Stimulated activated effector memory CD8-positive, alpha-beta T cell treated with anti-CD3 and anti-CD28 coated beads, Interleukin-12 subunit alpha, Interleukin-12 subunit beta, amount 100 ng/mL, for 72 hours (primary cell): Measurements from ENCODE around the gene ZNF407.
"Not testable (repeated sequence)": the region's sequence is repeated elsewhere in the genome, so short reads cannot be mapped to it uniquely, and the experiment has no call there.

Experiments used
- ATAC-seq: fragments of 150-1000 bp; cut with Tn5 transposase; 2 replicates; pipeline ENCODE4 v1.10.0; 2021
- DNase-seq, 2 donors: peaks; one replicate each; pipeline ENCODE4 v3.0.0; 2021 to 2022; ENCODE audit warnings: low spot score in 2 of 2
- H3K27ac Mint-ChIP-seq: one replicate; pipeline ENCODE4 v1.8.0; 2022; ENCODE audit warnings: mild to moderate bottlenecking, mixed read lengths
- H3K36me3 Mint-ChIP-seq: one replicate; pipeline ENCODE4 v1.8.0; 2022; ENCODE audit warnings: mild to moderate bottlenecking, mixed read lengths
- H3K4me1 Mint-ChIP-seq: one replicate; pipeline ENCODE4 v1.8.0; 2022; ENCODE audit warnings: mixed read lengths
- H3K4me3 Mint-ChIP-seq: one replicate; pipeline ENCODE4 v1.8.0; 2022; ENCODE audit warnings: mild to moderate bottlenecking, mixed read lengths
- H3K9me3 Mint-ChIP-seq: one replicate; pipeline ENCODE4 v1.8.0; 2022; ENCODE audit warnings: mixed read lengths

Gene ZNF407

DNA sequence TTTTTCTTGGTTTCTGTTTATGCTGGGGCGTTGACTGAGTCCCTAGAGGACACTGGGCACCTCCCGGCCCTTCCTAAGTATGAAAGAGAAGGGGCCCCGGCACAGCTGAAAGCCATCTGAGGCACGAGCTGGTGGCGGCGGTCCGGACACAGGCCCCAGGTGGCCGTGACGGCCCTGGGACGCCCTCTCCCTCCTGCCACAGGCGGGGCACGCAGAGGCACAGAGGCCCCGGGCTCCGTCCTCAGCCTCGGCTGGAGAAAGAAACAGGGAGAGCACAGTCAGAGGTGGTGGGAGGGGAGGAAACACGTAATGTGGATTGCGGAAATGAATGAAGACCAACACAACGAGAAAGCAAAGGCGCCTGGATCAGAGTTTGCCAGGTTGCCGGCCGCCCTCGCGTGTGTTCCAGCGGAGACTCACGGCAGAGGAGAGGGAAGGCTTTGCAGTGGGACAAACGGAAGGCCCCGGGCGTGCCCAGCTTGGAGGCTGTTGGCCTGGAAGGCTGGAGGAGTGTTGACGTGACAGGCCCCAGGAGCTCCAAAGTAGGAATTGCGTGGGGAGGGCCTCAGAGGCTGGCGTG lies 492.2 kb downstream of the ZNF407 start:
- no peaks in the 10 kb centered on the region for H3K9me3 Mint-ChIP-seq
- no peaks in the 10 kb centered on the region for H3K36me3 Mint-ChIP-seq
- H3K27ac Mint-ChIP-seq, result no peak overlapping the region
- no peaks in the 10 kb centered on the region for H3K4me1 Mint-ChIP-seq
- ATAC-seq, result no peak
- DNase-seq, result no peak
- no peak overlapping the region for H3K4me3 Mint-ChIP-seq

GRCh38 chr18:75090336-75090735 lies 492.7 kb downstream of the ZNF407 start:
- Mint-ChIP-seq H3K27ac (no peak overlapping the region), H3K4me3 (no peak overlapping the region), H3K36me3 (no peaks in the 10 kb centered on the region), H3K9me3 (no peaks in the 10 kb centered on the region), H3K4me1 (no peaks in the 10 kb centered on the region)
- DNase-seq, result no peak
- no peak for ATAC-seq

GRCh38 chr18:75097491-75098225 lies 500.0 kb downstream of the ZNF407 start:
- no peak for ATAC-seq
- Mint-ChIP-seq H3K4me1 (no peaks in the 10 kb centered on the region), H3K36me3 (no peaks in the 10 kb centered on the region), H3K4me3 (no peak overlapping the region), H3K9me3 (peaks cover 6% of the 10 kb centered on the region), H3K27ac (no peak overlapping the region)
- DNase-seq, result no peak

DNA sequence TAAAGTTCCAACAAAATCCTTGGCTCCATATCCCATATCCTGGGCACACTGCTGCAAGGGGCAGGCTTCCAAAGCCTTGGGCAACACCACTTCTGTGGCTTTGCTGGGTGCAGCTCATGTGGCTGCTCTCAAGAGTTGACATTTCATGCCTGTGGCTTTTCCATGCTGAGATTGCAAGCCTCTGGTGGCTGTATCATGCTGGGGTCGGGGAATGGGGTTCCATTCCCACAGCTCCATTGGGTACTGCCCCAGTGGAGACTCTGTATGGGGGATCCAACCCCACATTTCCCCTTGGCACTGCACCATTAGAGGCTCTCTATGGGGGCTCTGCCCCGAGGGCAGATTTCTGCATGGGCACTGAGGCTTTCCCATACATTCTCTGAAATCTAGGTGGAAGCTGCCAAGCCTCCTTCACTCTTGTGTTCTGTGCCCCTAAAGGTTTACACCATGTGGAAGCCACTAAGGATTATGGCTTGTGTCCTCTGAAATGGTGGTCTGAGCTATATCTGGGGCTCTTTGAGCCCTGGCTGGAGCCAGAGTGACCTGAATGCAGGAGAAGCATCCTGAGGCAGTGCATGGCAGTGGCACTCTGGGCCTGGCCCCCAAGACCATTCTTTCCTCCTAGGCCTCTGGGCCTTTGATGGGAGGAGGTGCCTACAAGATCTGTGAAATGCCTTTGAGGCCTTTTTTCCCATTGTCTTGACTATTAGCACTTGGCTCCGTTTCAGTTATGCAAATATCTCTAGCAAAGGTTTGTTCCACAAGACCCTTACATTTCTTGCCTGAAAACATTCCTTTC lies 503.4 kb downstream of the ZNF407 start:
- H3K9me3 Mint-ChIP-seq, result peaks cover 6% of the 10 kb centered on the region
- H3K4me3 Mint-ChIP-seq, result no peak overlapping the region
- H3K36me3 Mint-ChIP-seq, result no peaks in the 10 kb centered on the region
- no peak for ATAC-seq
- no peak overlapping the region for H3K27ac Mint-ChIP-seq
- DNase-seq, result no peak
- H3K4me1 Mint-ChIP-seq, result no peaks in the 10 kb centered on the region

DNA sequence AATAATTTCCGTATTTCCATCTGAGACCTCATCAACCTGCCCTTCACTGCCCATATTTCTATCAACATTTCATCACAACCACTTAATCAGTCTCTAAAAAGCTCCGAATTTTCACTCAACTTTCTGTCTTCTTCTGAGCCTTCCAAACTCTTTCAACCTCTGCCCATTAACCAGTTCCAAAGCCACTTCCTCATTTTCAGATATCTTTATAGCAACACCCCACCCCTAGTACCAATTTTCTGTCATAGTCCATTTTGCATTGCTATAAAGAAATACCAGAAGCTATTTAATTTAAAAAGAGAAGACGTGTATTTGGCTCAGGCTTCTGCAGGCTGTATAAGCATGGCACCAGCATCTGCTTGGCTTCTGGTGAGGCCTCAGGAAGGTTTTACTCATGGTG lies 504.2 kb downstream of the ZNF407 start:
- Mint-ChIP-seq H3K4me1 (no peaks in the 10 kb centered on the region), H3K4me3 (no peak overlapping the region), H3K36me3 (no peaks in the 10 kb centered on the region), H3K9me3 (peaks cover 6% of the 10 kb centered on the region), H3K27ac (no peak overlapping the region)
- no peak for ATAC-seq
- no peak for DNase-seq

GRCh38 chr18:75104029-75104428 lies 506.4 kb downstream of the ZNF407 start:
- H3K4me1 Mint-ChIP-seq, DNase-seq, H3K27ac Mint-ChIP-seq, H3K4me3 Mint-ChIP-seq, ATAC-seq, H3K36me3 Mint-ChIP-seq, H3K9me3 Mint-ChIP-seq: not testable (repeated sequence)

DNA sequence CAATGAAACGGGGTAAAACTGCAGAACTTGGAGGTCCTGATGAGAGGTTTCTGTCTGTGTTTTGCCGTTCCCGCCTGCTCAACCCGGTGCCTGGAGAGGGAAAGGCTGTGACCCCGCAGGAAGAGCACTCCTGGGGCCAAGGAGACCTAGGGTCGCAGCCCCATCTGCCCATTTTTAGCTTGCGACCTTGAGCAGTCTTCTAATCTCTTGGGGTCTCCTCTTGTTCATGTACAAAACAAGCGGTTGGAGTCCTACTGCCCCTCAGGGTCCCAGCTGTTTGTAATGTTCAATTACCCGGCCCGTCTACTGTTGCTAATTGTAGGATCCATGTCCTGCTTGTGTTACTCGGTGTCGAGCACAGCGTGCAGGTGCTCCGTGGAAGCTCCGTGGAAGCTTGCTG lies 506.8 kb downstream of the ZNF407 start:
- no peaks in the 10 kb centered on the region for H3K36me3 Mint-ChIP-seq
- DNase-seq (no peak), ATAC-seq (no peak)
- H3K27ac Mint-ChIP-seq, result no peak overlapping the region
- H3K4me3 Mint-ChIP-seq, result no peak overlapping the region
- no peaks in the 10 kb centered on the region for H3K4me1 Mint-ChIP-seq
- peaks cover 6% of the 10 kb centered on the region for H3K9me3 Mint-ChIP-seq

DNA sequence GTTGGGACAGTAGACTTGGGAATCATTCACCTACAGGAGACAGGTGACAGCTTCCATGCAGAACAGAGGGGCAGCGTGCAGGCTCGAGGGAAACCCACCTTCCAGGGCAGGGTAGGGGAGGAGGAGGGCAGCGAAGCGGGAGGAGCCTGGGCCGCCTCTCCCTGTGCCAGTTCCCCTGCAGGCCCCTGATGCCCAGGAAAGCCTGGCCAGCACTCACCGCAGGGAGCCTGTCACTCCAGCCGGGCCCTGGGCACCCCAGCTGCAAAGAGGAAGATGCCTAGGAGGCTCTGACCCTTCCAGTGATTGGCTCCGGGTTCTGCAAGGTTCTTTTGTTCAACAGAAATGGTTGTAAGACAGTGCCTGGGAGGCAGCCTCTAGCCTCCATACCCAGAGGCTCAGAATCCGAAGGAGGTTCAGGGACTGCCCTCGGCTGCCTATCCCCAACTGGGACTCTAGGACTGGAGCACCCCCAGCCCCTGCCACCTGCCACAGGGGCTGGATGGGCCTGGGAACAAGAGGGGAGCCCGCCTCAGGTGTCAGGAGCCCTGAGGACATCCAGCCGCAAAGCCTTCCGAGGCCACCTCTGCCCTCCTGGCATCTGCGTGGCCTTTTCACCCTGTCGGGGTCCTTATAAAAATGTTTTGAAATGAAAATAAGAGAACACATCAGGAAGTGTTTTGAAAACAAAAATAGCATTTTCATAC lies 508.0 kb downstream of the ZNF407 start:
- ATAC-seq, result peak; percentile 31
- peaks cover 6% of the 10 kb centered on the region for H3K9me3 Mint-ChIP-seq
- no peak overlapping the region for H3K4me3 Mint-ChIP-seq
- DNase-seq, result no peak
- H3K36me3 Mint-ChIP-seq, result no peaks in the 10 kb centered on the region
- no peak overlapping the region for H3K27ac Mint-ChIP-seq
- no peaks in the 10 kb centered on the region for H3K4me1 Mint-ChIP-seq

GRCh38 chr18:75106746-75107145 lies 509.1 kb downstream of the ZNF407 start:
- Mint-ChIP-seq H3K9me3 (peaks cover 3% of the 10 kb centered on the region), H3K4me3 (no peak overlapping the region), H3K4me1 (no peaks in the 10 kb centered on the region), H3K27ac (no peak overlapping the region), H3K36me3 (no peaks in the 10 kb centered on the region)
- no peak for DNase-seq
- peak; percentile 13 for ATAC-seq

DNA sequence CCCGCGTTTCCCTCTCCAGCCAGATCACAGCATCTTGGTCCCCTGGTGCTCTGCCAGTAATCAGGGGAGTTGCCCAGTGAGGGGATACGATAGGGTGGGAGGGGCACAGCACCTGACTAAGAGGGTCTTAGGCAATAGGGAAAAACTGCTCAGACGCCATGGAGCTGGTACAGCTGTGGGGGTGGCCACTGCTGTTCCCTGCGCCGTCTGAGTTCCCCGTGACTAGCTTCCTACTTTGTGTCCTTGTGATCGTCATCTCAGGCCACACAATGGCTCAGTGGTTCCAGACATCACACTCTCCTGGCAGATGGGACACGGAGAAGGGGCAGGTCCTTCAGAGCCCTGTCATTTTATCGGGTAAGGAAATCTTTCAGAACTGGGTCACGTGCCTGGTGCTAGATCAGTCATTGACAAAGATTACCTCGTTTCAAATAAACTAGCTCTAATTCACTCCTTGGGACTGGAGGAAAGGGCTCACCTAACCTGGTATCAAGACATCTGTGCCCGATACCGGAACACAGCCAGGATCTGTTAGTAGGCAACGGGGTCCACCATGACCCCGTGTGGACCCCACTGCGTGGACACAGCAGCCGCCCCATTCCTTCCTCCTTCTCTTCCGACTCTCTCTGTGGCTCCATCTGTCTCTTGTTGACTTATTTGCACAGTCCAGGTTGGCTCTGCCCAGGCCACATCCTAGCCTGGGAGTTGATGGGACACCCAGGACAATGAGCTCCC lies 509.7 kb downstream of the ZNF407 start:
- no peak for DNase-seq
- Mint-ChIP-seq H3K36me3 (no peaks in the 10 kb centered on the region), H3K4me3 (no peak overlapping the region), H3K4me1 (no peaks in the 10 kb centered on the region), H3K27ac (peak overlapping the region; percentile 23), H3K9me3 (no peaks in the 10 kb centered on the region)
- no peak for ATAC-seq

DNA sequence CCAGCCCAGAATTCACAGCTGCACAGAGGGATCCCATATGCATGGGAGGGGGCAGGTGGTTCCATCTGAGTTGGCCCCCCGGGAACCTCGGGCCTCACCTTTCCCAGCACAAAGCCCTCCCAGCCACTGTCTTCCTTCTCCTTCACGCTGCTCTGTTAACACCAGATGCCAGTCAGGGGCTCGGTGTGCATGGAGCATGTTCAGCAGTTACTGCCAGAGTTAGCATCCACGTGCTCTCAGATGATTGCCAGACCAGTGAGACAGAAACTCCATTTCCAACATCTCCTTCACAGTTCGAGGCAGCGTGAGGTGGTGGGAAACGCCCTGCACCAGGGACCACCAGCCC lies 510.2 kb downstream of the ZNF407 start:
- no peak for DNase-seq
- Mint-ChIP-seq H3K4me3 (no peak overlapping the region), H3K27ac (peak overlapping the region; percentile 23), H3K9me3 (no peaks in the 10 kb centered on the region), H3K36me3 (no peaks in the 10 kb centered on the region), H3K4me1 (no peaks in the 10 kb centered on the region)
- ATAC-seq, result no peak

DNA sequence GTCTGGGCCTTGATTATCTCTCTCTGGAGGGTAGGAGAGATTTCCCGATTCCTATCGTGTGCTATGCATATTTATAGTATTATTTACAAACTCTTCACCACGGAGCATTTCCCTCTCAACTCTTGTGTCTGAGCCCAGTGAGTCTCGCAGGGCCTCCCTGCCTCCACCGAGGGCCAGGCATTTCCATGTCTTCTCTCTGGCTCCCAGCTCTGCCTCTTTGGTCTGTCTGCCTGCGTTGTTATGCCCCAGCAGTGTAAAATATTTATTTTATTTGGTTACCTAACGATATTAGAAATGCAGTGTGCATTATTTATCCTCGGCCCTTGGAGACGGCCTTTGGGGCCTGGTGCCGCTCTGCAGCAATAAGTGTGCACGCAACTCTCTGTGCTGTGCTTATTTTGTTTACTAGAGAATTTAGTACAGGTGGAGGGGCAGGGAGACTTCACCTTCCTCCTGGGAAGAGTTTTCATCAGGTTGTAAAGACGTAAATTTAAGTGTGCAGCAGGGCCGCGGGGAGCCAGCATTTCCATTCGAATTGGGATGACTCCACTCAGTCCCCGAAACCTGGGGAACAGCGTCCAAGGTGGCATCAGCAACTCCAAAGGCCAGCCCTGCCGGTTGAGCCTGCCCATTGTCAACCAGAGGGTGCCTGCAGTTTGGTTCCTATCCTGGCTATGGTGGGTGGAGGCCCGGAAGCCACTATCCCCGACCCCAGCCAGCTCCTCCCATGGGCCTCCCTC lies 511.1 kb downstream of the ZNF407 start:
- Mint-ChIP-seq H3K4me1 (no peaks in the 10 kb centered on the region), H3K4me3 (no peak overlapping the region), H3K36me3 (no peaks in the 10 kb centered on the region), H3K27ac (no peak overlapping the region), H3K9me3 (no peaks in the 10 kb centered on the region)
- DNase-seq (no peak), ATAC-seq (no peak)

- Mint-ChIP-seq H3K9me3 (no peaks in the 10 kb centered on the region), H3K4me1 (no peaks in the 10 kb centered on the region), H3K27ac (no peak overlapping the region), H3K4me3 (no peak overlapping the region), H3K36me3 (no peaks in the 10 kb centered on the region)
- no peak for DNase-seq
- ATAC-seq, result no peak
Observed at GRCh38 chr18:75109319-75109691, 511.6 kb downstream of the ZNF407 start.

- no peaks in the 10 kb centered on the region for H3K9me3 Mint-ChIP-seq
- no peak overlapping the region for H3K4me3 Mint-ChIP-seq
- no peak overlapping the region for H3K27ac Mint-ChIP-seq
- DNase-seq (no peak), ATAC-seq (no peak)
- H3K4me1 Mint-ChIP-seq, result no peaks in the 10 kb centered on the region
- no peaks in the 10 kb centered on the region for H3K36me3 Mint-ChIP-seq
Observed at GRCh38 chr18:75109819-75110218, 512.1 kb downstream of the ZNF407 start.
